GM12875 (cell line): ENCODE measurements around the gene NCOA3.

Experiments
- H3K4me3 ChIP-seq: one replicate; pipeline ENCODE4 v1.5.1; 2011; ENCODE audit warnings: low read depth, low read length, control low read depth
- TF ChIP-seq, protein P1 (sequence below): IDR thresholded peaks from 2 replicates; pipeline ENCODE4 v1.5.1; 2011; ENCODE audit warnings: low read depth, mild to moderate bottlenecking, control low read depth, inconsistent platforms, low read length, moderate library complexity, borderline replicate concordance; ENCODE audit not compliant: insufficient read depth

Gene NCOA3

DNA sequence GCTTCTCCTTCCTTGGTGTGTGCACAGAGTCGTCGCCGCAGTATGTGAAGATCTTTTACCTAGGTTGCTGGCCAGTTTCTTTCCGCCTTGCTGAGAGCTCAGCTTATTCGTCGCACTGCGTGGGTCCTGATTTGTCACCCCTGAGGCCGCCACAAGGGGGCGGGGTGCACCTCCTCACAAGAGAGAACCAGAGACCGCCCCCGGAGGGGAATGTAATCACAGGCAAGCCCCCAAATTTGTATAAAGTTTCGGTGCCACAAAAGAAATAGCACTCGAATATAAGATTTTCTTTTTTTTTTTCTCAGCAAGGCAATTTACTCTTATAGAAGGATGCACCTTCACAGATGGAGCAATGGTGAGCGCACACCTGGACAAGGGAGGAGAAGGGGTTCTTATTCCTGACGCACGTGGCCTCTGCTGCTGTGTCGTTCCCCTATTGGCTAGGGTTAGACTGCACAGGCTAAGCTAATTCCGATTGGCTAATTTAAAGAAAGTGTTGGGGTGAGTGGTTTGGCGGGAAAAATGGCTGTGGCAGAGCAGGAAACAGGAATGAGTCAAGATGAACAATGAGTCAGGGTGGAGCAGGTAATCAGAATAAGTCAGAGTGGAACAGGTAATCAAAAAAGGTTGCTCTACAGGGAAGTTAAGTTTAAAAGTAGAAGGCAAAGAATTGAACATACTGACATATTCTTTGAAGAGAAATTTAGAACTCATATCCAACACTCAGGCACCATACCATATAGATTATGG is 19.5 kb downstream of the NCOA3 start:
- H3K4me3 ChIP-seq, result no peak overlapping the region
- TF ChIP-seq, protein P1, sequence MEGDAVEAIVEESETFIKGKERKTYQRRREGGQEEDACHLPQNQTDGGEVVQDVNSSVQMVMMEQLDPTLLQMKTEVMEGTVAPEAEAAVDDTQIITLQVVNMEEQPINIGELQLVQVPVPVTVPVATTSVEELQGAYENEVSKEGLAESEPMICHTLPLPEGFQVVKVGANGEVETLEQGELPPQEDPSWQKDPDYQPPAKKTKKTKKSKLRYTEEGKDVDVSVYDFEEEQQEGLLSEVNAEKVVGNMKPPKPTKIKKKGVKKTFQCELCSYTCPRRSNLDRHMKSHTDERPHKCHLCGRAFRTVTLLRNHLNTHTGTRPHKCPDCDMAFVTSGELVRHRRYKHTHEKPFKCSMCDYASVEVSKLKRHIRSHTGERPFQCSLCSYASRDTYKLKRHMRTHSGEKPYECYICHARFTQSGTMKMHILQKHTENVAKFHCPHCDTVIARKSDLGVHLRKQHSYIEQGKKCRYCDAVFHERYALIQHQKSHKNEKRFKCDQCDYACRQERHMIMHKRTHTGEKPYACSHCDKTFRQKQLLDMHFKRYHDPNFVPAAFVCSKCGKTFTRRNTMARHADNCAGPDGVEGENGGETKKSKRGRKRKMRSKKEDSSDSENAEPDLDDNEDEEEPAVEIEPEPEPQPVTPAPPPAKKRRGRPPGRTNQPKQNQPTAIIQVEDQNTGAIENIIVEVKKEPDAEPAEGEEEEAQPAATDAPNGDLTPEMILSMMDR, result no peak

DNA sequence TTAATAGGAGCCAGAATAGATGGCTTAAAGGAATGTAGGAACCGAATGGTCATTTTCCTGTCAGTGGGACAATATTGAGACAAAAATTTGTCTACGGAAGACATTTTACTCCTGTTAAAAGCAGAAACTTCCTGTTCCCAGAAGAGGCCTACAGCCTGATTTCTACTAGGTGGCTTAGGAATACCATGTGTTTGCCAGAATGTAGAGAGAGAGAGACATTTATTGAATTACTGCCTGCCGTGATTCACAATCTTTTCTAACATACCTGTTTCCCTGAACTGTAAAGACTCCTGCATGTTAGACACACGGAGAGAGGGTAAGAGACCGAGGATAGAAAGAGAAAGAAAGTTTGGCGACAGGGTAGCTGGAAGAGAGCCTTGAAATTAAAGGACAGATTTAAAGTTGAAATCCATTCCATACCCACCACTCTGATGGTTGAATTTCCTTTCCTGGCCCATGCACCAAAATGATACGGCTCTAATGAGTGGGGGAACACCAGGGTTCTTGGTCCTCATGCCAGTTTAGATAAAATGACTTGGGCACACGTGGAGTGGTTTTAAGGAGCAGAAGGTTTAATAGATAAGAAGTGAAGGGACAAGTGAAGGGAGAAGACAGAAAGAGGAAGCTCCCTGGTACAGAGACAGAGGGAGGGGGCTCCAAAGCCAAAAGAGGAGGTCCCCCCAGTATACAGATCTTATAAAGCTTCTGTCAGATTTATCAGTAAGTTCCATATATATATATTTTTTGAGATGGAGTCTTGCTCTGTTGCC is 22.5 kb downstream of the NCOA3 start:
- no peak overlapping the region for H3K4me3 ChIP-seq
- TF ChIP-seq, protein P1, result no peak

DNA sequence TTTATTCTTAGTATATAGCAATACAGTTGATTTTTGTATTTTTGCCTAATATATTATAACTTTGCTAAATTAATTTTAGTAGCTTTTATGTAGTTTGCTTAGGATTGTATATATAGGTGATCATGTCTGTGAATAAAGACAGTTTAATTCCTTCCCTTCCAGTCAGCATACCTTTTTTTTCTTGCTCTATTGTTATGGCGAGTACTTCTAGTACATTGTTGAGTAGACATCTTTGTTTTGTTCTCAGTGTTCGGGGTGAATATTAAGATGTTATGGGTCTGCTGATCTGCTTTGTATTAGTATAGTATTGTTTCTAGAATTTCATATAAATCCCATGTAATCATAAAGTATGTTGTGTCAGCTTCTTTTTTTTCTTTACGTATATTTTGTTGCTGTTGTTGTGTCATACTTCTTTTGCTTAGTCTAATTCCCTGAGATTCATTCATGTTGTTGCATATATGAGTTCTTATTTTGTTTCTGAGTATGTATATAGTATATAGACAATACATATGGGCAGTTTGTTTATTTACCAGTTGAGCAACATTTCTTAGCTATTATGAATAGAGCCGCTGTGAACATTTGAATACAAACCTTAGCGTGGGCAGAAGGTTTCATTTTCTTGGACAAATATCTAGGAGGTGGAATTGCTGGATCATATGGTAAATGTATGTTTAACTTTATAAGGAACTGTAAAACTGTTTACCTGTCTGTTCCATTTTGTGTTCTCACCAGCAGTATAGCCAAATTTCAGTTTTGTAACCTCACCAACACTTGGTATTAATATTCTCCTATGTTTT is 25.5 kb downstream of the NCOA3 start:
- H3K4me3 ChIP-seq, result no peak overlapping the region
- TF ChIP-seq, protein P1, result no peak

DNA sequence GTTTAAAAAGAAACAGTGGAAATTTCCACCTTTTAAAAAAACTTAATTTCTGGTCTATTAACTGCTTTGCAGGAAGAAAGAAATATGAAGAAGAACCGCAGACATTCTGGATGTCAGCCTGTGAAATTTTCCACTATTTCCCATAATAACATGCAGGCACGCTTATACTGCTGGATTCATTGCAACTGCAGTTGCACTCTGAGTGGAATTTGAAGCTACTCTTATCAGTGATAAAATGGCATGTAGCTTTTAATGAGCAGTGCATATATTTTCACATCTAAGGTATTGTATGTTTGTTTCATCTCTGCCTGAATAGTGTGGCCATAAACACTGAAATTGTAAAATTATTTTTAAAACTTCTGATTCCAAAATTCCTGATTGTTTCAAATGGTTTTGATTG is 28.2 kb downstream of the NCOA3 start:
- no peak overlapping the region for H3K4me3 ChIP-seq
- TF ChIP-seq, protein P1, result no peak

DNA sequence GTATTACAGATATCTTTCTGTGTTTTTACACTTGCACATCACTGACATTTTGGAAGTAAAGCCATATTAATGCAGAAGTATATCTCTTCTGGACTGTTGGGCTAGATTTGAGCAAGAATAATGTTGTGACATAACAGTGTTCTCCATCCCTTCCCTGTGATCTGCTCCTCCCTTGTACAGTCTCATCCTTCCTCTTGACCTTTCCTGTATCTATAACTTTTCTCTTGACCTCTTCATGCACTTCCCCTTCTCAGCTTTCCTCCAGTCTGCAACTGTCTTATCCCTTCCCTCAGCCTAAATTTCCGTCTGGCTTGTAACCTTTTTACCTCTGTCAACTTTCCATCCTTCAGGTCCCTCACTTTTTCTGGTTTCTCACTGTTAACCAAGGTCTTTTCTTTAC is 29.8 kb downstream of the NCOA3 start:
- H3K4me3 ChIP-seq, result no peak overlapping the region
- TF ChIP-seq, protein P1, result no peak

DNA sequence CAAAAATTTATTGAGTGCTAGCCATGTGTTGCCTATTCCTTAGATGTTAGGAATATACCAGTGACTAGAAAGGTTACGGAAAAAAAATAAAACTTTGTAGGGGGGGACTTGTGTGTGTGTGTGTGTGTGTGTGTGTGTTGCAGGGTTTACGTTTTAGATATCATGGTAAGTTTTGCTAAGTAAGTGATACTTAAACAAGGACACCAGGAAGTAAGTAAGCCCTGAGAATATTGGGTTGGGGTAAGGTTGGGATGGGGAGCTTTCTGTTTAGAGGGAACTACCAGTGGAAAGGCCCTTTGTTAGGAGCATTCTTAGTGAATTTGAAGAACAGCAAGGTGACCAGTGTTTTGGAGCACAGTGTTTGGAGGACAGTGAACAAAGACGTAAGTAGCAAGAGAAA is 30.3 kb downstream of the NCOA3 start:
- TF ChIP-seq, protein P1, result no peak
- H3K4me3 ChIP-seq, result no peak overlapping the region
